Activated CD4-positive, alpha-beta T cell treated with anti-CD3 and anti-CD28 coated beads for 1 hour (primary cell): ENCODE data around the gene WDR48.
"Not testable (repeated sequence)": the region's sequence is repeated elsewhere in the genome, so short reads cannot be mapped to it uniquely, and the experiment has no call there.

Experiments
- DNase-seq: peaks from one replicate; pipeline ENCODE4 v3.0.0-alpha.2; 2020

The WDR48 gene

GRCh38 chr3:39051649-39052561, at the start of gene WDR48, which contains the start of gene SCN11A:
Gene WDR48 (plus strand): TSS chr3:39052016. CDS start chr3:39052026, 10 bp downstream.
Gene SCN11A (minus strand): TSS chr3:39051944. CDS start chr3:38950362, 101,582 bp downstream.
- DNase-seq: peak; percentile 85

- no peak for DNase-seq
These were observed 46.5 kb upstream of the WDR48 start for GRCh38 chr3:39005295-39005694.

GRCh38 chr3:39011191-39011736, 40.6 kb upstream of the WDR48 start:
- no peak for DNase-seq

GRCh38 chr3:39013289-39013688, 38.5 kb upstream of the WDR48 start:
- DNase-seq: no peak

GRCh38 chr3:39013921-39014509, 37.8 kb upstream of the WDR48 start:
- DNase-seq: no peak

- no peak for DNase-seq
These were observed 36.4 kb upstream of the WDR48 start for GRCh38 chr3:39015418-39015817.

GRCh38 chr3:39019299-39019698, 32.5 kb upstream of the WDR48 start:
- DNase-seq: no peak

- no peak for DNase-seq
These were observed 30.8 kb upstream of the WDR48 start for GRCh38 chr3:39021029-39021428.

- DNase-seq: no peak
These were observed 30.1 kb upstream of the WDR48 start for GRCh38 chr3:39021465-39022285.

- DNase-seq: no peak
These were observed 29.6 kb upstream of the WDR48 start for GRCh38 chr3:39022286-39022630.

GRCh38 chr3:39024497-39024896, 27.3 kb upstream of the WDR48 start:
- no peak for DNase-seq

- no peak for DNase-seq
These were observed 26.4 kb upstream of the WDR48 start for GRCh38 chr3:39025222-39025970.

GRCh38 chr3:39028546-39028945, 23.3 kb upstream of the WDR48 start:
- DNase-seq: no peak

GRCh38 chr3:39029556-39029955, 22.3 kb upstream of the WDR48 start:
- DNase-seq: no peak

- no peak for DNase-seq
These were observed 13.7 kb upstream of the WDR48 start for GRCh38 chr3:39038165-39038564.

- DNase-seq: no peak
These were observed 1.8 kb upstream of the WDR48 start for GRCh38 chr3:39050029-39050428.

- no peak for DNase-seq
These were observed 767 bp downstream of the WDR48 start for GRCh38 chr3:39052583-39052982.

GRCh38 chr3:39053696-39054095, 1.9 kb downstream of the WDR48 start:
- no peak for DNase-seq

- DNase-seq: no peak
These were observed 4.3 kb downstream of the WDR48 start for GRCh38 chr3:39056151-39056550.

- not testable (repeated sequence) for DNase-seq
These were observed 9.4 kb downstream of the WDR48 start for GRCh38 chr3:39061228-39061627.

GRCh38 chr3:39062180-39062579, 10.4 kb downstream of the WDR48 start:
- no peak for DNase-seq

GRCh38 chr3:39063143-39063542, 11.3 kb downstream of the WDR48 start:
- DNase-seq: no peak
